Hindlimb muscle (tissue), 1 donor: Measurements from ENCODE around the gene HECW1. TPM values are rescaled to one million over a fixed set of nuclear protein-coding genes. Genes with fewer than 3 reads are reported as not detected.
"Not testable (repeated sequence)": the region's sequence is repeated elsewhere in the genome, so short reads cannot be mapped to it uniquely, and the experiment has no call there.

Experiments used
- DNase-seq: peaks from one replicate; pipeline ENCODE4 v3.0.0-alpha.2; 2013
- polyA plus RNA-seq: library from polyadenylated mRNA; unstranded; fragments of 120-200 nt; gene quantifications from one replicate; pipeline ENCODE4 v1.2.1, GENCODE V29; 2013; ENCODE audit not compliant: insufficient read length

The HECW1 gene
- 0.14 TPM for polyA plus RNA-seq

GRCh38 chr7:43112459-43112940 lies at the start of gene HECW1:
TSS of gene HECW1 (plus strand) at chr7:43112647. CDS start at chr7:43243906, 131,259 bp downstream.
- no peak for DNase-seq

- no peak for DNase-seq
Measured at GRCh38 chr7:43071604-43072003, 40.8 kb upstream of the HECW1 start.

- no peak for DNase-seq
Measured at GRCh38 chr7:43072530-43072929, 39.9 kb upstream of the HECW1 start.

GRCh38 chr7:43073811-43074210 lies 38.6 kb upstream of the HECW1 start:
- not testable (repeated sequence) for DNase-seq

GRCh38 chr7:43076189-43076605 lies 36.2 kb upstream of the HECW1 start:
- DNase-seq = no peak

- no peak for DNase-seq
Measured at GRCh38 chr7:43076606-43077005, 35.8 kb upstream of the HECW1 start.

- DNase-seq = peak; percentile 9
Measured at GRCh38 chr7:43077285-43077684, 35.2 kb upstream of the HECW1 start.

GRCh38 chr7:43077732-43078391 lies 34.6 kb upstream of the HECW1 start:
- DNase-seq = no peak

- DNase-seq = no peak
Measured at GRCh38 chr7:43078794-43079193, 33.7 kb upstream of the HECW1 start.

GRCh38 chr7:43081603-43082002 lies 30.8 kb upstream of the HECW1 start:
- no peak for DNase-seq

GRCh38 chr7:43083106-43083505 lies 29.3 kb upstream of the HECW1 start:
- no peak for DNase-seq

- DNase-seq = no peak
Measured at GRCh38 chr7:43085017-43085416, 27.4 kb upstream of the HECW1 start.

GRCh38 chr7:43085992-43086391 lies 26.5 kb upstream of the HECW1 start:
- no peak for DNase-seq

- DNase-seq = no peak
Measured at GRCh38 chr7:43092819-43093218, 19.6 kb upstream of the HECW1 start.

- DNase-seq = no peak
Measured at GRCh38 chr7:43096875-43097274, 15.6 kb upstream of the HECW1 start.

- no peak for DNase-seq
Measured at GRCh38 chr7:43099750-43100149, 12.7 kb upstream of the HECW1 start.

GRCh38 chr7:43104874-43105520 lies 7.5 kb upstream of the HECW1 start:
- no peak for DNase-seq

- no peak for DNase-seq
Measured at GRCh38 chr7:43105521-43106120, 6.8 kb upstream of the HECW1 start.

- DNase-seq = no peak
Measured at GRCh38 chr7:43108255-43109011, 4.0 kb upstream of the HECW1 start.

GRCh38 chr7:43110791-43111535 lies 1.5 kb upstream of the HECW1 start:
- no peak for DNase-seq

- DNase-seq = no peak
Measured at GRCh38 chr7:43111630-43112458, 603 bp upstream of the HECW1 start.
